HepG2 (cell line): ENCODE measurements around the gene PDGFB.

ENCODE experiments used
- MZF1 ChIP-seq: sonication (generic); formaldehyde crosslinking; IDR thresholded peaks from 2 replicates; pipeline ENCODE4 v1.8.1; 2023; ENCODE audit warnings: mild to moderate bottlenecking, missing genetic modification reagents, borderline replicate concordance
- PHF21A ChIP-seq: sonication (generic); formaldehyde crosslinking; IDR thresholded peaks from 2 replicates; pipeline ENCODE4 v1.5.0; 2020; ENCODE audit warnings: mild to moderate bottlenecking, missing genetic modification reagents
- RAD21 ChIP-seq: fragments of 450-650 bp; formaldehyde crosslinking; IDR thresholded peaks from 2 replicates; pipeline ENCODE4 v1.5.0; 2020; ENCODE audit warnings: mild to moderate bottlenecking
- TBP ChIP-seq: sonication (generic); formaldehyde crosslinking; IDR thresholded peaks from 2 replicates; pipeline ENCODE4 v1.5.0; 2020; ENCODE audit warnings: missing genetic modification reagents
- ZNF10 ChIP-seq: sonication (generic); formaldehyde crosslinking; IDR thresholded peaks from 2 replicates; pipeline ENCODE4 v1.4.0; 2020; ENCODE audit warnings: mild to moderate bottlenecking, low read depth, missing genetic modification reagents, borderline replicate concordance
- ZNF34 ChIP-seq: sonication (generic); formaldehyde crosslinking; IDR thresholded peaks from 2 replicates; pipeline ENCODE4 v1.4.0; 2020; ENCODE audit warnings: mild to moderate bottlenecking, missing genetic modification reagents, borderline replicate concordance

GRCh38 chr22:39215426-39216142, 29.2 kb downstream of the PDGFB start:
- no peak for TF ChIP-seq MZF1 (CRISPR knock-in tag)
- TF ChIP-seq ZNF10 (CRISPR knock-in tag) = no peak
- 0 out of 2 replicates have a peak, but pooled peaks have one; percentile 36 for TF ChIP-seq RAD21 (CRISPR knock-in tag)
- no peak for TF ChIP-seq ZNF34
- no peak for TF ChIP-seq PHF21A
- no peak for TF ChIP-seq TBP (CRISPR knock-in tag)
